Measurements from ENCODE around the gene RNASE2.
"Not testable (repeated sequence)": the region's sequence is repeated elsewhere in the genome, so short reads cannot be mapped to it uniquely, and the experiment has no call there.

- TF ChIP-seq CTCF (IDR thresholded peaks at IDR 0.05); ZFX (IDR thresholded peaks at IDR 0.05; ENCODE audit: borderline replicate concordance): not testable (repeated sequence)
These were observed 3.7 kb downstream of the RNASE2 start for GRCh38 chr14:20958946-20959345.

Measured in 22Rv1 (cell line).